ENCODE results near the gene ZFC3H1. TPM values are rescaled to one million over a fixed set of nuclear protein-coding genes. Genes with fewer than 3 reads are reported as not detected.
A peak's percentile ranks its signal among the peaks of the same experiment; 100 is the strongest.

Gene ZFC3H1
- total and polyA plus RNA-seq, 9 of the 15 experiments (the other 6 are each of a cell fraction or from before 2014, with no cell fraction given), result 14.8 to 80.5 (median 22.1) TPM

DNA sequence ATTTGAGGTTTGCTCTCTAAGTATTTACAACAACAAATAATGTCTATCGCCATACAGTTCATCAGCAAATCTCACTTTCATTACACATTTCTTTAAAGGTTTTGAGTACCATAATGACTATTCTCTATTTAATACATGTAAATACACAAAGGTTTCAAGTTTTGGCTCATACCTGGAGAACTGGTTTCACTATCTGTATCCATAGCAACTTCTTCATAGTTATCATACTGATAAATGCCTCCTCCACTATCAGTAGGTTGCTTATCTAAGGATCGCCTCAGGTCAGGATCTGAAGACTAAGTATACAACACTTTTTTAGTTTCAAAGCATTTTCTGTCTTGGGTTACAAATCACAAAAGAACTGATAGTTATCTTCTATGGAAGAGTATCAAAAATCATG is 21.4 kb downstream of the ZFC3H1 start:
- H2AFZ ChIP-seq (ENCODE audit: low read depth, low read length), result no peak overlapping the region
- H3K4me1 ChIP-seq (replicated peaks in 1 of 2; ENCODE audit: control insufficient read depth in 2 of 2, insufficient read depth in 2 of 2, low read length in 2 of 2), result peaks cover 0 to 4% of the 10 kb centered on the region in 2 experiments; a peak in 2 of 5 replicates
- no peaks in the 10 kb centered on the region for H4K20me1 ChIP-seq (replicated peaks; ENCODE audit: control insufficient read depth, insufficient read depth, low read length)
- intact Hi-C loops (cut with micrococcal nuclease), result no loop called here
- peak; percentile 60 for TF ChIP-seq RFX1 (IDR thresholded peaks at IDR 0.05)
- TF ChIP-seq CTCF (IDR thresholded peaks at IDR 0.05 in 2 of 3, conservative IDR thresholded peaks at IDR 0.05 in 1 of 3; ENCODE audit: insufficient read depth in 2 of 3, low read depth in 1 of 3, low read length in 3 of 3), result no peak
- H3K27me3 ChIP-seq (ENCODE audit: control insufficient read depth in 2 of 2, insufficient read depth in 2 of 2, low read length in 2 of 2), result no peaks in the 10 kb centered on the region
- ChIA-PET POLR2A (no interaction called here), CTCF (ENCODE audit: low intra/inter-chr PET ratio) (no interaction called here)
- H3K9me1 ChIP-seq (ENCODE audit: control insufficient read depth, insufficient read depth, low read length), result peaks cover 3% of the 10 kb centered on the region
- DNase-seq (ENCODE audit: extremely low read depth in 1 of 4, low spot score in 3 of 4) (no peak), ATAC-seq (no peak), FAIRE-seq (no peak)
- no peak overlapping the region for H3K9ac ChIP-seq (ENCODE audit: insufficient read depth in 1 of 2, low read depth in 2 of 2, low read length in 2 of 2)
- no peak overlapping the region for H3K27ac ChIP-seq (ENCODE audit: extremely low read depth, low read depth, low read length)
- H3K36me3 ChIP-seq (ENCODE audit: control insufficient read depth, insufficient read depth, low read length), result peaks cover 96% of the 10 kb centered on the region
- no peak overlapping the region for H3K4me2 ChIP-seq (ENCODE audit: insufficient read depth, low read length)
- no peak overlapping the region for H3K4me3 ChIP-seq
- peaks cover 4% of the 10 kb centered on the region for H3K79me2 ChIP-seq (ENCODE audit: control insufficient read depth, insufficient read depth, low read length)
- in situ Hi-C loops (cut with MboI), result loop anchor here (10.0 kb wide), 1 partner anchor 103 kb away; no protein-coding TSS in a partner anchor
- H3K9me3 ChIP-seq (replicated peaks; ENCODE audit: control insufficient read depth, insufficient read depth, low read depth, low read length), result no peaks in the 10 kb centered on the region
- whole genome bisulfite sequencing (ENCODE audit: insufficient coverage, low coverage, missing lambda C conversion rate), result 56% methylated on average over 2 of the region's 2 CpGs
- BruUV-seq (replicated peaks), result no TSS peak

- WGBS (ENCODE audit: insufficient coverage, low coverage, missing lambda C conversion rate), result 13% methylated on average over 2 of the region's 2 CpGs
- H2AFZ ChIP-seq (ENCODE audit: low read depth, low read length), result no peak overlapping the region
- FAIRE-seq, result no peak
- peak overlapping the region; percentile 56; the same call in 2 of the 3 replicates for H3K27ac ChIP-seq (ENCODE audit: extremely low read depth, low read depth, low read length)
- DNase-seq (ENCODE audit: extremely low read depth in 1 of 4, low spot score in 3 of 4), result peak; percentile 35 to 58 (median 50)
- intact Hi-C loops (cut with micrococcal nuclease), result no loop called here
- H3K79me2 ChIP-seq (ENCODE audit: control insufficient read depth, insufficient read depth, low read length), result no peaks in the 10 kb centered on the region; the same call in 2 of the 3 replicates
- H3K4me1 ChIP-seq (replicated peaks in 1 of 2; ENCODE audit: control insufficient read depth in 2 of 2, insufficient read depth in 2 of 2, low read length in 2 of 2), result peaks cover 0 to 4% of the 10 kb centered on the region in 2 experiments; a peak in 2 of 5 replicates
- H3K9me3 ChIP-seq (replicated peaks; ENCODE audit: control insufficient read depth, insufficient read depth, low read depth, low read length), result no peaks in the 10 kb centered on the region
- H4K20me1 ChIP-seq (replicated peaks; ENCODE audit: control insufficient read depth, insufficient read depth, low read length), result no peaks in the 10 kb centered on the region
- no peak overlapping the region for H3K4me2 ChIP-seq (ENCODE audit: insufficient read depth, low read length)
- H3K4me3 ChIP-seq, result no peak overlapping the region
- no peak overlapping the region for H3K9ac ChIP-seq (ENCODE audit: insufficient read depth in 1 of 2, low read depth in 2 of 2, low read length in 2 of 2)
- BruUV-seq (replicated peaks), result no TSS peak
- ChIA-PET CTCF (ENCODE audit: low intra/inter-chr PET ratio) (no interaction called here), POLR2A (interaction anchor here (0.6 to 0.8 kb wide), 2 partner anchors 12 to 108 kb away, joined by 3 to 5 read pairs; no protein-coding TSS in a partner anchor)
- no peaks in the 10 kb centered on the region for H3K27me3 ChIP-seq (ENCODE audit: control insufficient read depth in 2 of 2, insufficient read depth in 2 of 2, low read length in 2 of 2)
- in situ Hi-C loops (cut with MboI), result loop anchor here (10.0 kb wide), 1 partner anchor 103 kb away; no protein-coding TSS in a partner anchor
- H3K36me3 ChIP-seq (ENCODE audit: control insufficient read depth, insufficient read depth, low read length), result peaks cover 96% of the 10 kb centered on the region
- peak; percentile 76 for ATAC-seq
- H3K9me1 ChIP-seq (ENCODE audit: control insufficient read depth, insufficient read depth, low read length), result peaks cover 3% of the 10 kb centered on the region
- TF ChIP-seq NR3C1 (CRISPR knock-in tag; IDR thresholded peaks at IDR 0.05), result no peak
- peak; percentile 90 for TF ChIP-seq ARID1B (IDR thresholded peaks at IDR 0.05)
- 0 out of 2 replicates have a peak, but pooled peaks have one; percentile 26 for TF ChIP-seq ZNF766 (CRISPR knock-in tag; conservative IDR thresholded peaks at IDR 0.05)
- TF ChIP-seq PML (IDR thresholded peaks at IDR 0.05; ENCODE audit: low read length), result peak; percentile 72; the same call in 1 of the 2 replicates
- peak; percentile 73 for TF ChIP-seq SOX6 (IDR thresholded peaks at IDR 0.05)
- TF ChIP-seq TRIM24 (IDR thresholded peaks at IDR 0.05), result peak in 1 of 2 experiments; percentile 49; a peak in 1 of 4 replicates
- TF ChIP-seq SMAD4 (CRISPR knock-in tag; conservative IDR thresholded peaks at IDR 0.05), result peak; percentile 85
- TF ChIP-seq ZNF584 (CRISPR knock-in tag; IDR thresholded peaks at IDR 0.05; ENCODE audit: low read depth), result peak; percentile 47; the same call in 1 of the 2 replicates
- peak; percentile 62 for TF ChIP-seq NCOR1 (IDR thresholded peaks at IDR 0.05)
- TF ChIP-seq CBFA2T3 (IDR thresholded peaks at IDR 0.05), result peak; percentile 83
- peak; percentile 61; the same call in 1 of the 2 replicates for TF ChIP-seq STAT5A (IDR thresholded peaks at IDR 0.05; ENCODE audit: borderline replicate concordance, low read length)
- TF ChIP-seq ATF7 (IDR thresholded peaks at IDR 0.05), result 0 out of 2 replicates have a peak, but pooled peaks have one; percentile 38
- TF ChIP-seq, protein P1, sequence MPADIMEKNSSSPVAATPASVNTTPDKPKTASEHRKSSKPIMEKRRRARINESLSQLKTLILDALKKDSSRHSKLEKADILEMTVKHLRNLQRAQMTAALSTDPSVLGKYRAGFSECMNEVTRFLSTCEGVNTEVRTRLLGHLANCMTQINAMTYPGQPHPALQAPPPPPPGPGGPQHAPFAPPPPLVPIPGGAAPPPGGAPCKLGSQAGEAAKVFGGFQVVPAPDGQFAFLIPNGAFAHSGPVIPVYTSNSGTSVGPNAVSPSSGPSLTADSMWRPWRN (IDR thresholded peaks at IDR 0.05; ENCODE audit: low read depth), result peak; percentile 29; the same call in 1 of the 2 replicates
- TF ChIP-seq ZNF324 (CRISPR knock-in tag; IDR thresholded peaks at IDR 0.05), result no peak
Observed at GRCh38 chr12:71641390-71641789, 22.3 kb downstream of the ZFC3H1 start.

All from K562 (cell line).